C4-2B (cell line): ENCODE measurements around the gene TMEM123.
"Not testable (repeated sequence)": the region's sequence is repeated elsewhere in the genome, so short reads cannot be mapped to it uniquely, and the experiment has no call there.

Source experiments
- CTCF ChIP-seq: fragments of 450-650 bp; conservative IDR thresholded peaks from 2 replicates; pipeline ENCODE4 v1.5.1; 2017; ENCODE audit warnings: mild to moderate bottlenecking
- ZFX ChIP-seq: fragments of 450-650 bp; IDR thresholded peaks from 2 replicates; pipeline ENCODE4 v1.6.1; 2017

- TF ChIP-seq ZFX, CTCF: not testable (repeated sequence)
Measured at GRCh38 chr11:102374633-102375424, 77.7 kb downstream of the TMEM123 start.
